PFSK-1 (cell line): ENCODE data around the gene BRAF.

Experiments
- FOXP2 ChIP-seq: optimal IDR thresholded peaks from 2 replicates; pipeline ENCODE3; 2011; ENCODE audit warnings: borderline replicate concordance, control low read depth, inconsistent platforms; ENCODE audit not compliant: insufficient read depth; ENCODE audit errors: extremely low read length, extremely low read depth
- POLR2AphosphoS5 ChIP-seq: IDR thresholded peaks from 2 replicates; pipeline ENCODE4 v1.6.1; 2012; ENCODE audit warnings: low read depth, mild to moderate bottlenecking, control low read depth, low read length, moderate library complexity
- SIN3A ChIP-seq: IDR thresholded peaks from 2 replicates; pipeline ENCODE4 v1.6.1; 2012; ENCODE audit warnings: mild to moderate bottlenecking, low read length, moderate library complexity, borderline replicate concordance; ENCODE audit not compliant: insufficient read depth
- TAF1 ChIP-seq: IDR thresholded peaks from 2 replicates; pipeline ENCODE4 v1.6.1; 2012; ENCODE audit warnings: low read length, control low read depth, borderline replicate concordance; ENCODE audit not compliant: insufficient read depth
- TF ChIP-seq, protein P1 (sequence below), 2 experiments: IDR thresholded peaks; 2 replicates each; pipeline versions ENCODE4 v1.6.1 to v1.8.0; 2011 to 2012; ENCODE audit warnings: low read depth in 2 of 2, low read length in 2 of 2, control low read depth in 1 of 2, inconsistent platforms in 1 of 2, mild to moderate bottlenecking in 1 of 2, moderate library complexity in 1 of 2; ENCODE audit not compliant: insufficient read depth in 1 of 2

The BRAF gene

DNA sequence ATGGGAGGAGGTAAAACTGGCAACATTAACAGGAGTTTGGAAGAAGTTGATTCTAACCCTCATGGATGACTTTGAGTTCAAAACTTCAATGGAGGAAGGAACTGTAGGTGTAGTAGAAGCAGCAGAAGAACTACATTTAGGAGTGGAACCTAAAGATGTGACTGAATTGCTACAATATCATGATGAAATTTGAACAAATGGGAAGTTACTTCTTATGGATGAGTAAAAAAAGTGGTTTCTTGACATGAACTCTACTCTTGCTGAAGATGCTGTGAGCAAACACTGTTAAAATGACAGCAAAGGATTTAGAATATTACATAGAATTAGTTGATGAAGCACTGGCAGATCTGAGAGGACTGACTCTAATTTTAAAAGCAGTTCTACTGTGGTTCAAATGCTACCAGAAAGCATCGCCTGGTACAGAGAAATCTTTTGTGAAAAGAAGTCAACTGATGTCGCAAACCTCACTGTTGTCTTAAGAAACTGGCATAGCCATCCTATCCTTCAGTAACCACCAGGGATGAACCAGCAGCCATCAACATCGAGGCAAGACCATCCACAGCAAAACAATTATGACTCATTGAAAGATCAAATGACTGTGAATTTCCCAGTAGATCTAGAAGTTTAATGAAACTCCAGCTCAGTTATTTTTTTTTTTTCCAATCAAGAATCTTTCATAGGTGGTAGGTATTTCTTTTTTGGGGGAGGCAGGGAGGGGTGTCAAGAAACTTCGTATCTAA, 20.8 kb downstream of the BRAF start:
- no peak for TF ChIP-seq TAF1
- no peak for TF ChIP-seq POLR2AphosphoS5
- no peak for TF ChIP-seq SIN3A
- TF ChIP-seq, protein P1, sequence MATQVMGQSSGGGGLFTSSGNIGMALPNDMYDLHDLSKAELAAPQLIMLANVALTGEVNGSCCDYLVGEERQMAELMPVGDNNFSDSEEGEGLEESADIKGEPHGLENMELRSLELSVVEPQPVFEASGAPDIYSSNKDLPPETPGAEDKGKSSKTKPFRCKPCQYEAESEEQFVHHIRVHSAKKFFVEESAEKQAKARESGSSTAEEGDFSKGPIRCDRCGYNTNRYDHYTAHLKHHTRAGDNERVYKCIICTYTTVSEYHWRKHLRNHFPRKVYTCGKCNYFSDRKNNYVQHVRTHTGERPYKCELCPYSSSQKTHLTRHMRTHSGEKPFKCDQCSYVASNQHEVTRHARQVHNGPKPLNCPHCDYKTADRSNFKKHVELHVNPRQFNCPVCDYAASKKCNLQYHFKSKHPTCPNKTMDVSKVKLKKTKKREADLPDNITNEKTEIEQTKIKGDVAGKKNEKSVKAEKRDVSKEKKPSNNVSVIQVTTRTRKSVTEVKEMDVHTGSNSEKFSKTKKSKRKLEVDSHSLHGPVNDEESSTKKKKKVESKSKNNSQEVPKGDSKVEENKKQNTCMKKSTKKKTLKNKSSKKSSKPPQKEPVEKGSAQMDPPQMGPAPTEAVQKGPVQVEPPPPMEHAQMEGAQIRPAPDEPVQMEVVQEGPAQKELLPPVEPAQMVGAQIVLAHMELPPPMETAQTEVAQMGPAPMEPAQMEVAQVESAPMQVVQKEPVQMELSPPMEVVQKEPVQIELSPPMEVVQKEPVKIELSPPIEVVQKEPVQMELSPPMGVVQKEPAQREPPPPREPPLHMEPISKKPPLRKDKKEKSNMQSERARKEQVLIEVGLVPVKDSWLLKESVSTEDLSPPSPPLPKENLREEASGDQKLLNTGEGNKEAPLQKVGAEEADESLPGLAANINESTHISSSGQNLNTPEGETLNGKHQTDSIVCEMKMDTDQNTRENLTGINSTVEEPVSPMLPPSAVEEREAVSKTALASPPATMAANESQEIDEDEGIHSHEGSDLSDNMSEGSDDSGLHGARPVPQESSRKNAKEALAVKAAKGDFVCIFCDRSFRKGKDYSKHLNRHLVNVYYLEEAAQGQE (IDR thresholded peaks at IDR 0.05; ENCODE audit: insufficient read depth in 1 of 2, low read depth in 2 of 2, low read length in 2 of 2), result no peak
- TF ChIP-seq FOXP2, result no peak

DNA sequence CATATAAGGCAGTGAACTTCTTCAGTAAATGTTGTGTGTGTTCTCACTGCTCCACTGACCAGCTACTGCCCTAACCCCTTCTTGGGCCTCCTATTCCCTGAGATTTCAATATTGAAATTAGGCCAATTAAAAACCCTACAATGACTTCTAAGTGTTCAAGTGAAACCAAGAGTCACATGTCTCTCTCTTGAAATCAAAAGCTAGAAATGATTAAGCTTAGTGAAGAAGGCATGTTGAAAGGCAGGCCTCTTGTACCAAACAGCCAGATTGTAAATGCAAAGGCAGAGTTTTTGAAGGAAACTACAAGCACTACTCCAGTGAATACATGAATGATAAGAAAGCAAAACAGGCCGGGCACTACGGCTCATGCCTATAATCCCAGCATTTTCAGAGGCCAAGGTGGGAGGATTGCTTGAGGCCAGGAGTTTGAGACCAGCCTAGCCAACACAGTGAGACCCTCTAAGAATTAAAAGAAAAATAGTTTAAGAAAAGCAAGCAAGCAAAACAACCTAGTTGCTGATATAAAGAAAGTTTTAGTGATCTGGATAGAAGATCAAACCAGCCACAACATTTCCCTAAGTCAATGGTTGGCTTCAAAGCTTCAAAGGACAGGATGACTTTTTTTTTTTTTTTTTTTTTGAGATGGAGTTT, 22.3 kb downstream of the BRAF start:
- TF ChIP-seq FOXP2 (no peak), TAF1 (no peak), SIN3A (no peak), POLR2AphosphoS5 (no peak)
- TF ChIP-seq, protein P1 (IDR thresholded peaks at IDR 0.05; ENCODE audit: insufficient read depth in 1 of 2, low read depth in 2 of 2, low read length in 2 of 2), result no peak

DNA sequence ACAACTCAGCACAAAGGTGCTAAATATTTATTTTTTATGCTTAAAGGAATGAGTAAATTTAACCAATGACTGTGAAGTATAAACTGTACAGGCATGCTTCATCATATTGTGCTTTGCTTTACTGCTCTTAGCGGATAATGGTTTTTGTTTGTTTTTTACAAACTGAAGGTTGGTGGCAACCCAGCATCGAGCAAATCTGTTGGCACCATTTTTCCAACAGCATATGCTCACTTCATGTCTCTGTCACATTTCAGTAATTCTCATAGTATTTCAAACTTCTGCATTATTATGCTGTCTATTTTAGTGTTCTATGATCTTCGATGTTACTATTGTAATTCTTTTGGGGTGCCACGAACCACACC, 22.8 kb downstream of the BRAF start:
- TF ChIP-seq POLR2AphosphoS5 (no peak), TAF1 (no peak), SIN3A (no peak), FOXP2 (no peak)
- TF ChIP-seq, protein P1 (IDR thresholded peaks at IDR 0.05; ENCODE audit: insufficient read depth in 1 of 2, low read depth in 2 of 2, low read length in 2 of 2), result no peak

DNA sequence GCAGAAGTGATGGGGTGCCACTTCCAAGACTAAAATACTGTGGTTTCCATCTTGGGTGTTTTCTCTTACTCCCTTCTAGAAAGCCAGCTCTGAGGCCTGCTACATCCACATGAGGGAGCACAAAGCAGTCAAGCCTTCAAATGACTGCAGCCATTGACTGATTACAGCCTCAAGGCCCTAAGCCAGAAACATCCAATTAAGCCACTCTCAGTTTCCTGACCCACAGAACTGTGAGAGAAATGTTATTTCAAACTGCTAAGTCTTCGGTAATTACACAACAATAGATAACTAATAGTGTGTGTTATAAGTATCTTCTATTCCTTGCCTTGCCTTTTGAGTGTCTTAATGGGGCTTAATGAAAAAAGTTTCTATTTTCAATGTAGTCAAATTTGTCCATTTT, 24.8 kb downstream of the BRAF start:
- TF ChIP-seq SIN3A (no peak), POLR2AphosphoS5 (no peak), FOXP2 (no peak), TAF1 (no peak)
- TF ChIP-seq, protein P1 (IDR thresholded peaks at IDR 0.05; ENCODE audit: insufficient read depth in 1 of 2, low read depth in 2 of 2, low read length in 2 of 2), result no peak
